NCI-H2107 treated with DMSO at 0.1 percent for 48 hours (cell line): ENCODE data around the gene MYO1E.

Experiments
- DNase-seq: peaks from one replicate; lab custom pipeline; 2025; ENCODE audit not compliant: unreplicated experiment; lab: John Stamatoyannopoulos, UW

The MYO1E gene

DNA sequence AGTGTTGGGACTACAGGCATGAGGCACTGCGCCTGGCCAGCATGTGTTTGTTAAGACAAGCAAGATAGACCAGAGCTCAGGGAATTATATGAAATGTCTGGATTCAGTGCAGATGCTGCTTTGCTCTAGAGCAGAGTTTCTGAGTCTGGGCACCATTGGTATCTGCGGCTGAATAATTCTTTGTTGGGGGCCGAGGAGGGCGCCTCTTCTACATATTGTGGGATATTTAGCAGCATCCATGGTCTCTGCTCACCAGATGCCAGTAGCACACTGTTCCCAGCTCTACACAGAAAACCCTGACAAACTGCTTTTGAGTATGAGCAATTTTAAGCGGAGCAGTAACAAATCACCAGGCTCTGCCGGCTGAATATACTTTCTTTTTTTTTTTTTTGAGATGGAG, 169.7 kb downstream of the MYO1E start:
- no peak for DNase-seq

- DNase-seq = no peak
These were observed 172.1 kb downstream of the MYO1E start for GRCh38 chr15:59200560-59200959.

GRCh38 chr15:59199626-59200465, 172.8 kb downstream of the MYO1E start:
- no peak for DNase-seq

- no peak for DNase-seq
These were observed 175.2 kb downstream of the MYO1E start for GRCh38 chr15:59197454-59197853.

DNA sequence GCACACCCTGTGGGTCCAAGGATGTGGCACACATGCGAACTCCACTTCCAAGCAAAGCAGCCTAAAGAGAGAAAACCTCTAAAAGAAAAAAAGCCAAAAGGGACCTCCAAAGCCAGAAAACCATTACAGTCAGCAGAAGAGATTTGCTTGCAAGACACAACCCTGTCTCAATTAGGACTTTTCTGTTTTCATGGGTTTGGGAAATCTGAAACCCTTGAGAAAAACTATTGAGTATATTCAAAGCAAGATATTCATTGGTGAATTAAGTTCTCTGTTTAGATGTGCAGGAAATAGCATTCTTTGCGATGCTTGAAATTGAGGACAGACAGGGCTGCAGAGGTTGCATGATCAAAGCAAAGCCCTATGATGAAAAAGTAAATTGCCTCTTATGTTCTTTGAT, 176.3 kb downstream of the MYO1E start:
- no peak for DNase-seq

DNA sequence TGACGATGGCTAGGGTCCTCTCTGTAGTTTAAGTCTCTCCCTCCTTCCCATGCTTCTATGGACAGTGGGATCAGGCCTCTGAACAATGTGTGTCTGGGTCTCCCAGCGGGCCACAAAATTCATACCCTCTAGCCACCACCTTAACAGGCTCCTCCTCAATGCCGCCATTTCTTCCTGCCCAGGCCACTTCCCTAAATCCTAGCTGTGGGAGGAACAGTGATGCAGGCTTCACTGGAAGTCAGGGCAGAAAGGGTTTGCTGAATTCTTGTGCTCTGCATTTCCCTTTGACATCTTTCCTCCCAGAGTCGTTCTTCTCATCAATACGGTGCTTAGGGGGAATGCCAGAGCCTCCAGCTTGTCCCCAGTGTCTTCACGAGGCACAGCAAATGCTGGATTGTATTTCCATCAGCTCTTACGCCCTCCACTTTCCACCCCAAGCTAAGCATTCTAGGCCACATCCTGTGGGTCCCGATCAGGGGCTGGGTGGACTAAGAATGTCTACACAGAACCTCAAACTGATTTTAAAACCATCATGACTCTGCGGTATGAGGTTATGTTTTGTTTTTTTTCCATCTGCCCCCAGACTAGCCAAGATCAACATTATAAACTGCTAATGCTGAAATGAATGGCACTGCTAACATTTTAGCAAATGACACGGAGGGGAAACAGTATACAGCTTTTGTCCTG, 177.9 kb downstream of the MYO1E start:
- no peak for DNase-seq

- DNase-seq = no peak
These were observed 180.8 kb downstream of the MYO1E start for GRCh38 chr15:59191855-59192237.

- no peak for DNase-seq
These were observed 182.4 kb downstream of the MYO1E start for GRCh38 chr15:59190291-59190690.

GRCh38 chr15:59189241-59189640, 183.4 kb downstream of the MYO1E start:
- DNase-seq = no peak

DNA sequence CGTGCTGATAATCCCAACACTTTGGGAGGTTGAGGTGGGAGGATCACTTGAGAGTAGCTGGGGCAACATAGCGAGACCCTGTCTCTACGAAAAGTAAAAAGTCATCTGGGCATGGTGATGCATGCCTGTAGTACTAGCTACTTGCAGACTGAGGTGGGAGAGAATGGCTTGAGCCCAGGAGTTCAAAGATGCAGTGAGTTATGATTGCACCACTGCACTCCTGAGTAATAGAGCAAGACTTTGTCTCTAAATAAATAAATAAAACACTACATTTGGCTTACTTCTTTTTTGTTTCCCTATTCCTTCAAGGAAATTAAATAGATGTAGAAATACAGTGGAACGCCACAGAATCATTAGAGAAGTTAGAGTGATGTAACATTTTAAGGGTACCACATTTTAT, 186.2 kb downstream of the MYO1E start:
- no peak for DNase-seq

DNA sequence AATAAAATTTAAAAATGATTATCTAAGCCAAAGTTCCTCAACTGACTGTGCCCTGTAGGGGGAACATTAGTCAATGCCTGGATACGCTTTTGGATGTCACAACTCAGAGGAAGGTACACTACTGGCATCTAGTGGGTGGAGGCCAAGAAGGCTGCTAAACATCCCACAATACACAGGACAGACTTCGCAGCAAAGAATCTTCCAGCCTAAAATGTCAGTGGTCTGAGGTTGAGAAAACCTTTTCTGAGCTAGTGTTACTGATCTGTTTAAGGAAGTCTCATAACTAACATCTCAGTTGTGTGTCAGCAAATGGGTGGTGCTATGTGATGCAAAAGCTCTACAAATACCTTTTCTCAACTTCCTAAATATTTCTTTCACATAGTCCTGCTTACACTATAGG, 186.9 kb downstream of the MYO1E start:
- no peak for DNase-seq

- no peak for DNase-seq
These were observed 191.6 kb downstream of the MYO1E start for GRCh38 chr15:59180945-59181600.

- DNase-seq = no peak
These were observed 193.0 kb downstream of the MYO1E start for GRCh38 chr15:59179717-59180116.

DNA sequence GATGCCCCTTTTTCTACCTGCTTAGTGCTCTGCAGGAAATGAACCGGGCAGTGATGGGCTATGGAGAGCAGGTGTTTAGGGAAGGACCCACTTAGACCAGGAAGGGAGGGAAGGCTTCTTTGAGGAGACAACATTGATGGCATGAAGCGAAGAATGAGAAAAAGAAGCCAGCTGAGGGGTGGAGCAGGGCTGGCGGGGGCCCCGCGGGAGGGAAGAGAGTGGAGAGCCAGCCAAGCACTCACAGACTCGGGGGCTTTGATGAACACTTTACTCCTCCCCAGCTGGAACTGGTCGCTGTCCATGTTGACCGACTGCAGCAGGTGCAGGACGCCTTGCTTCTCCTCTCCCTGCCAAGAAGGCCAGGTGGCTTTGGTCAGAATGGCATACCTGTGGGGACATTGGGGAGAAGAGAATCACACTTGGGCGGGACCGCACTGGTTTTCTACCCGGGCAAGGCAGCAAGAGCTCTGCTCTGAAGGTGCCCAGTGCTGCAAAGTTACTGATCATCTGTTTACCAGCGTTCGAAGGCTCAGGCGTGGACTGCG, 194.4 kb downstream of the MYO1E start:
- DNase-seq = peak; percentile 26

DNA sequence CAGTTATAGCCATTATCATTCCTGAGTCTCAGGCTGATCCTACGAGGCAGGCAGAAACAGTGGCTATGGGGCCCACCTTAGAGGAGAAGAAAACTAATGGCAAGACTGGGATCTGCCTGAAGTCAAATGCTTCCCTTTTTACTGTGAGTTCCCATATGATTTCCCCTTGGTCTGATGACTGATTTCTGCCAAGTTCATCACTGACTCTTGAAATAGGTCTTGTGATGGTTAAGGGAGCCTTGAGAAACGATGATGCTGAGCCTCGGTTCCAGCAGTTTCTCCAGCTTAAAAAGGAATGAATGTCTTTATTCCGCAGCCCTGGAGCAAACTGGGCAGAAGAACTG, 195.4 kb downstream of the MYO1E start:
- DNase-seq = no peak

DNA sequence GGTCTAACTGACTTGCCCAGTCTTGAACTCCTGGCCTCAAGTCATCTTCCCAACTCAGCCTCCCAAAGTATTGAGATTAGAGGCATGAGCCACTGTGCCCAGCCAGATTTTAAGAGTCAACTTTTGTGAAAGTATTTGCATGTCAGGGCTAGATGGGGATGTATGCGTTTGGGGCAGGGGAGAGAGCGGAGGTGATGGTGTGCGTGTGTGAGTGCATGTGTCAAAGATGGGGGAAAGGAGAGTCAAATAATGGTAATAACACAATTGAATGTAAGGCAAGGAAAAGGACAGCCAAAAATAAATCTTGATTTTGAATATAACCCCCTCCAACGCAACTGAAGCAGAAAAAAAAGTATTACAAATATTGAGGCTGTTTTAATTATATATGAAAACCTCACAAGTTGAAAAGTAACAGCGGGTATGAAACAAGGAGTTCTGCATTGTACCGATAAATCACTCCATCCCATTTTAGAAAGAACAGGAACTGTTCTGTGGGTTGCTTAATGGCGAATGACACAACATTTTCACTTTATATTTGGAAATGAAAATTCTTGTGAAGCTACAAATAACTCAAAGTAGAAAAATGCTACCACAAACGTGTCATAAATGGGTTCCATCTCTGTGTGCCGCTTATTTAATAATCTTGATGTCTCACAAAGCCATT, 195.9 kb downstream of the MYO1E start:
- DNase-seq = no peak

- peak; percentile 63 for DNase-seq
These were observed 197.5 kb downstream of the MYO1E start for GRCh38 chr15:59174835-59175831.

DNA sequence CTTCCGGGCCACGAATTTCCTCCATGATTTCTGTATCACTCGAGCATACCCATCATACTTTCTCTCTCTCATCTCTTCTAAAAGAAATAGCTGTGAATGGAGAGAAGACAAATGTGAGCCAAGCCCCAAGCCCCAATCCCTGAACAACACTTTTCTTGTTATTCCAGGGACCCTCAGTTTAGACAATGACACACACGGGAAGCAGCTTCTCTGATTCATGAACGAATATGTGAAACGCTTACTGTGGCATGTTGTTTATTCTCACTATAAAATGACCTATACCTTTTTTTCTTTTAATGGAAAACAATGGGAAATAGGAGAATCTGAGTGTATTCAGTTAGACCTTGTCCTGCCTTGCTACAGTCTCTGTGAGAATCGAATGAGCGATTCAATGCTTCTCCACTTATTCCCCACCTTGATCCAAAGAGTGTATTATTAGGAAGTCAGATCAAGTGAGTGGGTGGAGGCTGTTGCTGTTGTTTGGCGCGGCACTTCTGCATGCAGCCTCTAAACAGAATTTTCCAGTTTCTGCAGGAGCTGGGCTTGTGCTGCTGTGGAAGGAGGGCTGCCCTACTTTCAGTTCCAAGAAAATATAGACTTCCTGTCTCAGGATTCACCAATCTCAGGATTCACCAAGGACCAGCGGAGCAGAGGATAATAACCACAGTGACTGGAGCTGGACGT, 198.4 kb downstream of the MYO1E start:
- no peak for DNase-seq

DNA sequence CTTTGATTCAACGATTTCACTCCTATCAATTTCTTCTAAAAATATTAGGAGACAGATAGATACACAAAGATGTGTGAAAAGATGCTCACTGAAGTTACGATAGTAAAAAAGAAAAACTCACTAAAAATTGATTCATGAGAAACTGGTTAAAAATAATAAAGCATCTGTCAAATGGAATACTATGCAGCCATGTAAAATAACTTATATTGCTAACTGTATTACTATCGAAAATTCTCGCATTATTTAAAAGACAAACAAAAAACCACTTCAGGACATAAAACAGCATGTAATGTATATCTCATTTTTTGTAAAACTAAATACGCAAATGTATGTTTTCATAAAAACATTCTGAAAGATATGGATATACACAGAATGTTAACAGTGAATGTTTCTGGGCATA, 199.5 kb downstream of the MYO1E start:
- no peak for DNase-seq
